NCI-H774 (cell line): ENCODE data around the gene PRXL2A.

Experiments used
- DNase-seq: peaks from one replicate; lab custom pipeline; 2025; lab: John Stamatoyannopoulos, UW

PRXL2A gene

GRCh38 chr10:80461208-80462183, 53.1 kb downstream of the PRXL2A start:
- DNase-seq = no peak

GRCh38 chr10:80462299-80462980, 54.1 kb downstream of the PRXL2A start:
- DNase-seq = no peak

- DNase-seq = no peak
Measured at GRCh38 chr10:80462981-80463741, 54.8 kb downstream of the PRXL2A start.

- DNase-seq = no peak
Measured at GRCh38 chr10:80463868-80464267, 55.5 kb downstream of the PRXL2A start.

- DNase-seq = no peak
Measured at GRCh38 chr10:80464557-80465450, 56.5 kb downstream of the PRXL2A start.

GRCh38 chr10:80465451-80465835, 57.1 kb downstream of the PRXL2A start:
- DNase-seq = no peak

GRCh38 chr10:80465839-80466590, 57.7 kb downstream of the PRXL2A start:
- no peak for DNase-seq

- no peak for DNase-seq
Measured at GRCh38 chr10:80466724-80467326, 58.5 kb downstream of the PRXL2A start.

- no peak for DNase-seq
Measured at GRCh38 chr10:80468002-80468401, 59.7 kb downstream of the PRXL2A start.

GRCh38 chr10:80468806-80469421, 60.6 kb downstream of the PRXL2A start:
- no peak for DNase-seq

GRCh38 chr10:80470266-80470665, 61.9 kb downstream of the PRXL2A start:
- DNase-seq = no peak

- no peak for DNase-seq
Measured at GRCh38 chr10:80471001-80471400, 62.6 kb downstream of the PRXL2A start.

GRCh38 chr10:80471715-80472233, 63.4 kb downstream of the PRXL2A start:
- DNase-seq = no peak

GRCh38 chr10:80472234-80473095, 64.1 kb downstream of the PRXL2A start:
- DNase-seq = no peak

GRCh38 chr10:80473096-80473657, 64.8 kb downstream of the PRXL2A start:
- no peak for DNase-seq

- no peak for DNase-seq
Measured at GRCh38 chr10:80473692-80474596, 65.6 kb downstream of the PRXL2A start.

GRCh38 chr10:80474597-80474910, 66.2 kb downstream of the PRXL2A start:
- no peak for DNase-seq
